Suppressor macrophage treated with lipopolysaccharide for 4 hours (primary cell): ENCODE data around the gene TMEM141.

ENCODE experiments used
- DNase-seq: peaks from one replicate; pipeline ENCODE4 v3.0.0-alpha.2; 2020

The TMEM141 gene

GRCh38 chr9:136790640-136791515 lies at the start of gene TMEM141:
Gene TMEM141, plus strand, starts transcription at chr9:136791344. Its CDS starts 27 bp downstream, at chr9:136791371.
- DNase-seq = peak; percentile 100

GRCh38 chr9:136741883-136742571 lies 49.1 kb upstream of the TMEM141 start:
- peak; percentile 31 for DNase-seq

GRCh38 chr9:136742591-136743391 lies 48.4 kb upstream of the TMEM141 start, which contains the start of gene LCN10:
Gene LCN10, minus strand, starts transcription at chr9:136742940. Its CDS starts 37 bp downstream, at chr9:136742903.
- DNase-seq = no peak

GRCh38 chr9:136743639-136744211 lies 47.4 kb upstream of the TMEM141 start:
- no peak for DNase-seq

- no peak for DNase-seq
Measured at GRCh38 chr9:136744773-136745172, 46.4 kb upstream of the TMEM141 start.

- no peak for DNase-seq
Measured at GRCh38 chr9:136745389-136746154, 45.6 kb upstream of the TMEM141 start.

GRCh38 chr9:136746155-136746490 lies 45.0 kb upstream of the TMEM141 start:
- no peak for DNase-seq

- DNase-seq = no peak
Measured at GRCh38 chr9:136746621-136747020, 44.5 kb upstream of the TMEM141 start.

DNA sequence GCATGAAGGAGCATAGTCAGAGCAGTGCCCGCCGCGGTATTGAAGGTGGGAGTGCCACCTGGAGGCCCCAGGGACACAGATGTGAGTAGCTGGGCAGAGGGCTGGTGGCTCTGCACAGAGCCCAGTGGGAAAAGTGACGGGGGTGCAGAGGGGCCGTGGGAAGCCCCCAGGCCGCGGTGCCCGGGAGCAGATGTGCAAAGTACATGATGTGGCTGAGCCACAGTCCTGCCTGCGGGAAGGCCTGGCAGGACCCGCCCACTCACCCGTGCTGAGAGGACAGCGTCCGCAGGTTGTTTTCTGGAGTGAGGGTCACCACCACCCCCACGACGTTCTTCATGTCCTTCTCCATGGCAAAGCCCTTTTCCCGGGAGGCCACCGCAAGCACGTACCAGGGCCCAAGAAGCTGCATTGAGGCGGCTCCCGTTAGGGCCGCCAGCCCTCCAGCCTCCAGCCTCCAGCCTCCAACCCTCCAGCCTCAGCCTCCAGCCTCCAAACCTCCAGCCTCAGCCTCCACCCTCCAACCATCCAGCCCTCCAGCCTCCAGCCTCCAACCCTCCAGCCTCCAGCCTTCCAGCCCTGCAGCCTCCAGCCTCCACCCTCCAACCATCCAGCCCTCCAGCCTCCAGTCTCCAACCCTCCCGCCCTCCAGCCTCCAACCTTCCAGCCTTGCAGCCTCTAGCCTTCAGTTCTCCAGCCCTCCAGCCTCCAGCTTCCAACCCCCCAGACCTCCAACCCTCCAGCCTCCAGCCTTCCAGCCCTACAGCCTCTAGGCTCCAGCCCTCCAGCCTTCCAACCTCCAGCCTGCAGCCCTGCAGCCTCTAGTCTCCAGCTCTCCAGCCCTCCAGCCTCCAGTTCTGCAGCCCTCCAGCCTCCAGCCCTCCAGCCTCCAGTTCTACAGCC lies 43.7 kb upstream of the TMEM141 start:
- no peak for DNase-seq

- no peak for DNase-seq
Measured at GRCh38 chr9:136748201-136748600, 42.9 kb upstream of the TMEM141 start, which contains the start of gene LCN6. Gene LCN6, minus strand, starts transcription at chr9:136748525. Its CDS starts 42 bp downstream, at chr9:136748483.

DNA sequence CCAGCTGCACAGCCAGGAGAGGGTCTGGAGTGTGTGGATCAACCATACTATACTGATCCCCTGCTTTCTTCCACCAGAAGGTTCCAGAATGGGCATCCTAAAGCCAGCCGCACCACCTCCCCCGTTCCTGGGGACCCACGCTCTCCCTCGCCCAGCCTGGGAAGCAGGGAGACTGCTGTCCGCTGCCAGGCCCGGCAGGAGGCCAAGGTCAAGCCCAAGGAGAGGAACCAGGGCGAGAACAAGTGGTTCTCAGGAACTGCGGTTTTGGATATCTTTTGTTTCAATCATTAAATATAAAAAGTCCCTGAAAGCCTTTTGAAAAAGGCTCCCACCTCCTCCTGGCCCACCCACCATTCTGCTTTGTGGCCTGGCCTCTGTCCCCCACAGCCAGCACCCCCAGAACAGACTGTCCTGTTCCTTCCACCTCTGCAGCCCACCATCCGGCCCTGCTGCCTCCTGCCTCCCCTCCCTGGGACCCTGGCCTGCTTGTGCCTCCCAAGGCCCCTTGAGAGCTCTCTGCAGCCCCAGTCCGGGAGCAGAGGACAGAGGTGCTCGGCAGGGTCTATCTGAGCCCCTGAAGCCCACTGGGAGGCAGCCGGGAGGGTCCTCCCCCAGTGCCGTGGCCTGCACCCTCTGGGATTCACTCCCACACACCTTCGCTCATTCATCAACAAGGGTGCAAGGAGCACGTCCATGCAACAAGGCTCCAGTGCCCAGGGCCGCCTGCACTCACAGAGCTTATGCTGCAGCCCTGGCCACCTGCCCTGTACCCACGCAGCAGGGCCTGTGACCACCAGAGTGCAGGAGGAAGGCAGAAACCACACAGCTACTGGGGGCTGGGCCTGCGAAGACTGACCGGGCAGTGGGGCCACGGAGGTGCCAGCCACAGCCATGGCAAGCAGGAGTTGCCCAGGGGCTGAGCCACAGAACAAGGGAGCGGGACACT lies 42.2 kb upstream of the TMEM141 start:
- no peak for DNase-seq

DNA sequence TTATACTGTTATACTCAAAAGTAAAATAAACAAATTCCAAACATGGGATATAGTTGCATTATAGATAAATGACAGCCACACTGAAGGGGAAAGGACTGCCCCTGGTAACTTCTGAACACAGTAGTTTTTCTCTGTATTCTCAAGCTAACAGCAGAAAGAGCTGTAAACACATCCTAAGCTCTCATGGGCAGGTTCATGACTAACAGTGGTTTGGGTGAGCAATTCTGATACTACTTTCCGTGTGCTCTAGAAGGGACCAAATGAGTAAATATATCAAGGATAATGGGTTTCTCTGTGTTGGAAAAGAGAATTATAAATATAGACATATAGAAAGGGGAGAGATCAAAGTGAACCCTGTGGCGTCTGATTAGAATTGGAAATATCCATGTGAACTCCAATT lies 40.6 kb upstream of the TMEM141 start:
- no peak for DNase-seq

- DNase-seq = no peak
Measured at GRCh38 chr9:136751244-136751643, 39.9 kb upstream of the TMEM141 start.

DNA sequence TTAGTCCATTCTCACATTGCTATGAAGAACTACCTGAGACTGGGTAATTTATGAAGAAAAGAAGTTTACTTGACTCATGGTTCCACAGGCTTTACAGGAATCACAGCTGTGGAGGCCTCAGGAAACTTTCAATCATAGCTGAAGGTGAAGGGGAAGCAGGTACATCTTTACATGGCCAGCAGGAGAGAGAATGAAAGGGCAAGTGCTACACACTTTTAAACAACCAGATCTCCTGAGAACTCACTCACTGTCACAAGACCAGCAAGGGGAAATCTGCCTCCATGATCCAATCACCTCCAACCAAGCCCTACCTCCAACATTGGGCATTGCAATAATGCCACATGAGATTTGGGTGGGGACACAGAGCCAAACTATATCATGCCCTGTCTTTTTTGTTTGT lies 39.3 kb upstream of the TMEM141 start:
- no peak for DNase-seq

GRCh38 chr9:136753371-136754058 lies 37.6 kb upstream of the TMEM141 start:
- no peak for DNase-seq

- DNase-seq = no peak
Measured at GRCh38 chr9:136754059-136754572, 37.0 kb upstream of the TMEM141 start.

DNA sequence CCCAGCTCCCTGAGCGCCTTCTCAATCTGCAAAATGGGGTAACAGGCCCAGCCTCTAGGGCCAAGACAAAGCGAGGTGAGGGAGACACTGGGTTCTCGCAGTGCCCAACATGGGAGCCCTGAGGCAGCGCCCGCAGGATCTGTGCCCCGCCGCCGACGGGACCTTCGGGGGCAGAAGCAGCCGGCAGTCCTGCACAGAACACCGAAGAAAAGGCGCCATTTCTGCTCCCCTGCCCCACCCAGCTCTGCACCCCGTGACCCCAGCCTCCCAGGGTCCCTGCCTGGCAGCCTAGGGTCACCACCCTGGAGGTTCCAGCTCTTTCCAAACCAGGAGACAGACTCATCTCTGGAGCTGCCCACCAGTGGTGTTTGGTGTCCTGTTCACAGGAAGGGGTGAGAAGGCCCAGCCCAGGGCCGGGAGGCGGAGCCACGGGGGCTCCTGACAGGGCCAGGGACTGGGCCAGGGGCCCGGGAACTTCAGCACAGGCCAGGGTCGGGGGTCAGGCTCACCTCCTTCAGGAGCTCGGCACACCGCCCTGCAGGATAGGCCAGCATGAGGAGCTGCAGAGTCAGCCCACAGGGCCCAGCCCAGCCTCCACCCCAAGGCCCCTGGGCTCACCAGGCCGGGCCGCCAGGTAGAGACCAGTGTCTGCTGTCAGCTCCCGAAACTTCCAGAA lies 36.4 kb upstream of the TMEM141 start:
- no peak for DNase-seq
